GM18505 (cell line): ENCODE measurements around the gene CMTM7.

Source experiments
- ATAC-seq: cut with Tn5 transposase; IDR thresholded peaks from one replicate; pipeline ENCODE4 v1.9.1; 2021; ENCODE audit not compliant: unreplicated experiment
- POLR2A ChIP-seq: IDR thresholded peaks from 4 replicates; pipeline ENCODE4 v1.6.1; 2011; ENCODE audit warnings: borderline replicate concordance; ENCODE audit not compliant: insufficient read depth, insufficient read length; ENCODE audit errors: extremely low read depth

The CMTM7 gene

DNA sequence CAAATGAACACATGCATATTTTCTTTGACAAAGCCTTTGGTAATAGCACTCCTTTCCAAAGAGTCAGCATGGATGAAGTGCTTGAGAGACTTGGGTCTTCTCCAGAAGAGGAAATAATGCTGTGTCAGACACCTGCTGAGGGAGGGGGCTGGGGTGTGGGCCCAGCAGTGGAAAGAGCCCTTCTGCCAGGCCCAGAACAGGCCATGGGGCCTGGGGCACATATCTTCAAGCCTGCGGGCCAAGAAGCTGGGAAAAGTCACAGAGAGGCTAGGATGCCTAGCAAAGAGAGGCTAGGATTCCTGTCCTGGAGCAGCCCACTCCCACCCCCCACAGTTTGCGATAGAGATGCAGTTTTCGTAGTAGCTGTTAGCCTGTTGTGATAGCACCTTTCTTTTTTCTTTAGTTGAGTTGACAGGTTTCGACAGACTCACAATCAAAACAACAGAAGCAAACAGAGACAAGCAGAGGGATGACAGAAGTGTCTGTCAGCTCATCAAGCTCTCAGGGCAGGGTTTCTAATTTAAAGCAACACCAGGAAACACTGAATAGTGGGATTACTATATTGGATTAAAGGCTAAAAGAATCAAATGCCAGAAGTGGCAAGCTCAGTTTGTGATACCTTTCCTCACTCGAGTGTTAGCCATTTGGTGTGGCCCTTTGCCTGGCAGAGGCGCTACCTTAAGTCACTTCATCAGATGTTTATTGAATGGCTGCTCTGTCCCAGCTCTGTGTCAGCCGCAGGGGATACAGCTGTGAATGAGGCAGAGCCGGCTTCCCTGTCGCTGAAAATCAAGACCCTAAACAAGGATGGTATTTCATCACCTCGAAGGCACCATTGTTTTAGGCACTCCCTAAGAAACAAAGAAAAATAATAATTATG, 19.0 kb downstream of the CMTM7 start:
- ATAC-seq = no peak
- TF ChIP-seq POLR2A = no peak

DNA sequence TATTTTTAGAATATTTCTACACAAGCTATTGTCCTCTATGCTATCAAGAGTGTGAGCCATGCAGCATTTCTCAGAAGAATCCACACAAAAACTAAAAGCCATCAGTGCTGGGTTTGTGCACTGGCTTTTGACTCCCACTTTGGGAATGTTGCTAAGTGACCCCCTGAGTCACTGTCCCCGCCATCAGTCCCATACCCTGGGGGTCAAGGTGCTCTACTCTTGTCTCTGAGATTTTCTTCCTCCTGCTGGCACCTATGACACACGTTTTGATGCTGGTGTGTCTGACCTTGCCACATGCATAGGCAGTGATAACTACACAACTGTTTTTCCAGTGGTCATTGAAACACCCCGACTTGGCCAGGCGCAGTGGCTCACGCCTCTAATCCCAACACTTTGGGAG, 19.8 kb downstream of the CMTM7 start:
- no peak for ATAC-seq

DNA sequence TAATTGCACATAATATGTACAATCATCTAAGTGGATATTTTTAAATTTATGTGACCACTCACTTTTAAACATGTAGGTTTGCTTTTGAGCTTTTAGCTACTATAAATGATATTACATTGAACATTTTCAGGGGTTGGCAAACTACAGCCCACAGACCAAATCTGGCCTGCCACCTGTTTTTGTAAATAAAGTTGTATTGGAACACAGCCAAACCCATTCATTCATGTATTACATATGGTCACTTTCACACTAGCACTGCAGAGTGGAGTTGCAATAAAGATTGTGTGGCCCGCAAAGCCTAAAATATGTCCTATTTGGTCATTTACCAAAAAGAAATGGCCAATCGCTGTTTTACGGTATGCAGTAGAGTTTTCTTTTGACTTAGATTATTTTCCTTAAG, 21.2 kb downstream of the CMTM7 start:
- ATAC-seq = no peak

More for the DNA sequence above, 19.8 kb downstream of the CMTM7 start:
- no peak for TF ChIP-seq POLR2A

DNA sequence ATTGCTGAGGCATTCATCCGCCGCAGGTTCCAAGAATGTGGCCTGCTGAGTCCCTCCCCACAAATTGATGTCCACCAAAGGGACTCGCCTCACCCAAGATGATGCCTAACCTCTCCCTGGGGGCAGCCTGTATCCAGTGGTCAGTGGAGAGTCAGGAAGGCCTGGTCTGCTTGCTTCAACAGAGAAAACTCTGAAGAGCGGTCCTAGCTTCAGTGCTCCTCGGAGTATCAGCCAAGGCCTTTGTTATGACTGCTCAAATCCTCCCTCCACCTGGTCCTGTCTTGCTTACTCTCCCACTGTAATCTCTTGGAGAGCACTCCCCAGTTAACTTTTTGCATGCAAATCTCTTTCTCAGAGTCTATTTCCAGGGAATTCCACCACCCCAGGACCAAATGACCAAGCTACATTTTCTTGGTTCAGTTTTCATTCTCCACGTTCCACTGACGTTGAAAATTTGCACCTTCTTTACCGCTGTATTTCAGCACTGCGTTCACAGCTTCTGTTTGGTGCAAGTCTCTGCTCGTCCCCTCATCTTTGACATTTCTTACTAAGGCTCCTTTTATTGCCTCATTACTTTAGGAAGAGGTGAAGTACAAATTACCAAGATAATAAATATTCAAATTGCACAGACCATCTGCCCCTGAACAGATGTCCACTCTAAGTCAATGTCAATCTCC, 22.3 kb downstream of the CMTM7 start:
- no peak for TF ChIP-seq POLR2A
- ATAC-seq = no peak

More for the DNA sequence above, 21.2 kb downstream of the CMTM7 start:
- no peak for TF ChIP-seq POLR2A

DNA sequence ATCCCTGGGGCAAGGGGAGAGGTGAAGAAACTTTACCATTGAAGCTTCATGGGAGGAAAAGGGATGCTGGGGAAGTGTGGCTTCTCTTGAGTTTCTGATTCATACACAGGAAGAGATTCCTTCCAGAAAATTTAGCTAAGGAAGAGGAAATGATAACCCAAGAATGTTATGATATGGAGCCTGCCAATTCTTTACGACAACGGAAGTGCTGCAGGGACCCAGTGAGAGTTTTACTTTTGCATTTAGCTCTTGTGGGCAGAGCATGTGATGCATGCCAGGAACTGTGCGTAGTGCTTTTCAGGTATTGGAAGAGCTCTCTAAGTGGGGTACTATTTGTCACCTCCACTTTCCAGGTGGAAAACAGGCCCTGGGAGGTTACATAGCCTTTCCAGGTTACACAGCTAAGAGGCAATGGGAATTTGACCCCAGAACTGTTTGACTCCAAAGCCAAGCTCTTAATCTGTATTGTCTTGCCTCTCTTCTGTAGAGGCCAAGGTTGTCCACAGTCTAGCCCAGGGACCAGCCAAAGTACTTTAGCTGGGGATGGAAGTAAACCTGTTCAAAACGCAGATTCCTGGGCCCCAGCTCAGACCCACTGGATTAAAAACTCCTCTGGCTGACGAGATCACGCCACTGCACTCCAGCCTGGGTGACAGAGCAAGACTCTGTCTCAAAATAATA, 23.0 kb downstream of the CMTM7 start:
- ATAC-seq = no peak
- no peak for TF ChIP-seq POLR2A

DNA sequence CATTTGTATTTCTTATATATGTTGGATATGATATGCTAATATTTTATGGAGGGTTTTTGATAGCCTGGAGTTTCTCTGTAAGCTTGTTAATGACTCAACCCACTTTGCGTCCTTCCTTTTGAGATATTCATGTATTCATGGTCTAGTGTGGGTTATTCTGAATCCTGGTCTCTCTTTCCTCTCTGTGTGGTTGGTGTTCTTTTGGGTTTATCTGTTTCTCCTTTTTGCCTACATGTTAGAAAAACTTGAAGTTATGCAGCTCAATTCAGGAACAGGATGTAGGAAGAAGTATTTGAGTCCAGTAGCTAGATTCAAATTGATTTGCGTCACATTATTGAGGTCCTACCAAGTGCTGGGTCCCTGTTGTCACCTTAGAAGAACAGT, 28.1 kb downstream of the CMTM7 start:
- TF ChIP-seq POLR2A = no peak
- no peak for ATAC-seq

DNA sequence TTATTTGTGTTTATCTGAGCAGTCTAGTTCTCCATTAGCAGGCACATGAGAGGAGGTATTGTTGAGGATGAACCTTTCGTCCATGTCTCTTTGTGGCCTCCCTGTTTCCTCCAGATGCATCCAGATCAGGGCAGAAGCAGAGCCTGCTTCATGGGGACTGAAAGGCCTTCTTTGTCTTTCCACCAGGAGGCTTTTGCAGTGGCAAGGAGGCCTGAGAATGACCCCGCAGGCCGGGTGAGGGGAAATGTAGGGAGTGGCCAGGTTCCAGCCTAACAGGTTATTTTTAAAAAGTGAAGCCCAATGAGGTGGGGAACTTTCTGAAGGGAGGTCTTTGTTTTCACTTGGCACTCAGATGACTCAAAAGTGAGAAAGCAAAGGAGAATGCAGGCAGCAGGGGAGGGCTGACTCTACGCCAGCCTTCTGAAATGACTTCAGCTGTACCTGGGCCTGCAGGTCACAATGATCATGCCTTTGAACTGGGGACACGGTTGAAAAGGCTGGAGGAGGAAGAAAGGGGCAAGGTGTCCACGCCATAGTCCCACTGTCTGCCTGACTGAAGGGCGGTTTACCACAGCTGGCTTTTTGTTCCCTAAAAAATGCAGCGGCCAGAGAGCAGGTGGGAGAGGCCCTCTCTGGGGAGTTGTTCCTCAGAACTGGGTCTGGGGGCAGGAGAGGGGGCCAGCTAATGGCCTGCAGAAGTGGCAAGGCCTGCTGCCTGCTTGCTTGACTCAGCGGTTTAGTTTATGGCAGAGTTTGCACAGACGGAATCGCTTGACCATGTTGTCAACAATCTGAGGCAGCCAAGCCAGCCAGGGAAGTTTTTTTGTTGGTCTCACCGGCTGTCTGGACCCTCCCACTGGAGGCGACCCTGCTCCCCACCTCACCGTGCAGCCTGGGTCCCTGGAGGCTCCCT, 28.7 kb downstream of the CMTM7 start:
- no peak for TF ChIP-seq POLR2A
- peak; percentile 81 for ATAC-seq

DNA sequence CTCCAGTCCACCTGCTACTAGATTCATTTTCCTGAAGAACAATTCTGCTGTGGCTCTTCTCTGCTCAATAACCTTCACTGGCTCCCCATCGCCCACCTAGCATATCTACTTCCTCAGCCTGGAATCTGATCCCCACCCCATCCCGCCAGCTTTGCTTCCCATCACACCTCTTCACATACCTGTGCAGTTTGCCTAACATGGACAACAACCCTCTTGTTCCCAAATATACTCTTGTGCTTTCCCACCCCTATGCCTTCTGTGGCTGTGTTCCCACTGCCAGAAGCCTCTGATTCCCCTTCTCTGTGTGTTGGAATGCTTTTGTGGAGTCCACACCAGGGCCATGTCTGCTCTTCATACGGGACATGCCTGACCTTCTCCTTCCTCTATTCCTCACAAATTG, 29.5 kb downstream of the CMTM7 start:
- TF ChIP-seq POLR2A = no peak
- ATAC-seq = no peak

DNA sequence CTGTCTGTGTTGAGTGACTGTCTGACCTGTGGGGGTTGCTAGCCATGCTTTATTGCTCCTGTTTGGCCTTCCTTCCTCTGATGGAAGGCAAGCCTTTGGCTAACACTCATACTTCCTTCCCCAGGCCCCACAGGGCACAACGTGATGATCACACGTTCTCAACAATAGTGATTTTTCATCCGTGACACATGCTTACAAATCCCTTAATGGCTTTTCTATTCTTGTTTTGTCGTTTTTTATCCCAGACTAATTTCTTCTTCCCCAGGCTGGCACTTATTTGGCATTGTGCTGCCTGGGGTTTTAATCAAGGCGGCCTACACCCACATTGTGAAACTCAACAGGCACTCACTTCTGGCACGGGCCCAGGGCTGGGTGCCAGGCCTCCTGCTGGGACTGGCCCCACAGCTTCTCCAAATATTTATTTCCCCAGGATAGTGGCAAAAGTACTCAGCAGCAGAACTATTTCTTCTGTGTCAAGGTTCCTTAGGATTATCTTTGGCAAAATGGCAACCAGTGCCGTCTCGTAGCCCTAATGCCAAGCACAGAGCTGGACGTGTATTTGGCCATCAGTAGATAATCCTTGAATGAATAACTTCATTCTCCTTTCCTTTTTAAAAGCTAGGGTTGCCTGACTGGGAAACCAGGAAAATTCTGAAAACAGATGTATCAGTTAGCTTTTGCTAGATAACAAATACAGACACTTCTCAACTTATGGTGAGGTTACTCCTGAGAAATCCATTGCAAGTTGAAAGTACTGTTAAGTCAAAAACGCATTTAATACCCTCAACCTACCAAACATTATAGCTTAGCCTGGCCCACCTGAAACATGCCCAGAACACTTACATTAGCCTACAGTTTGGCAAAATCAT, 30.6 kb downstream of the CMTM7 start:
- no peak for TF ChIP-seq POLR2A
- no peak for ATAC-seq

DNA sequence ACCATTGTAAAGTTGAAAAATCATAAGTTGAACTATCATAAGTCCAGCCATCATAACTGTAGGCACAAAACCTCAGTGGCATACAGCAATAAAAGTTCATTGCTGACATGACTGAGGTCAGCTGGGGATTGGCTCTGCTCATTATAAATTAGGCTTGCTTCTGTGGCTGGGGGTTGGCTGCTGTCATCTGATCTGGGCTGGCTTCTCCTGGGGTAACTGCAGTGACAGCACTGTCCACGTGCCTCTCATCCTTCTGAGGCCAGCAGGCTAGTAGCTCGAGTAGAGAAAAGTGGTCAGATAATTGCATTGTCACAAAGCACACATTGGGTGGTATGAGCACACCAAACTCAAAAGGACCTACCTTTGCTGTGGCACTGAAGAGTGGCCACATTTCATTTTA, 31.3 kb downstream of the CMTM7 start:
- ATAC-seq = no peak
- no peak for TF ChIP-seq POLR2A

DNA sequence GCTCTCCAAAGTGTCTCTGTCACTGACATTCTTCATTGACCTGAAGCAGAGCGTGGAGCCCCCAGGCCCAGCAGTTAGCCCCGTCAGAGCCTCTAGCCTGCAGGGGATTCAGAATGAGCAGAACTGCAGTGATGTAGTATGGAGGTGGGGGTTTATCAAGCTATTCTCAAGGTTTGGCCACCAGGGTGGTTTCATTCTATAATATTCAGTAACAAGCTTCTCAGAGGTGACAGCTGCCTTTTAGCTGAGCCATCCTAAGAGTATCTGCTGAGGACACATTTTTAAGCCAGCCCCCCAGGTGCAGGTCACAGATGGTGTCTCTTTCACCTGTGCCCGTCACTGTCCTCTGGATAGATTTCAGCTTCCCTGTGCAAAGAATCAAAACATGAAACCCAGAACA, 31.9 kb downstream of the CMTM7 start:
- TF ChIP-seq POLR2A = no peak
- no peak for ATAC-seq
